Testis (tissue), 2 donors: ENCODE data around the gene SEC22C.

ENCODE experiments used
- POLR2A ChIP-seq: fragments of 450-650 bp; IDR thresholded peaks from one replicate; pipeline ENCODE4 v1.6.1; 2017; ENCODE audit warnings: antibody characterized with exemption, mild to moderate bottlenecking, moderate library complexity
- TF ChIP-seq, protein P1 (sequence below), 3 experiments: fragments of 450-650 bp in 2 of 3; fragments of 200-600 bp in 1 of 3; sonication (generic) in 1 of 3; IDR thresholded peaks; one replicate each; pipeline ENCODE4 v1.5.1; 2016 to 2019; ENCODE audit warnings: antibody characterized with exemption in 3 of 3, mild to moderate bottlenecking in 2 of 3, moderate library complexity in 1 of 3

DNA sequence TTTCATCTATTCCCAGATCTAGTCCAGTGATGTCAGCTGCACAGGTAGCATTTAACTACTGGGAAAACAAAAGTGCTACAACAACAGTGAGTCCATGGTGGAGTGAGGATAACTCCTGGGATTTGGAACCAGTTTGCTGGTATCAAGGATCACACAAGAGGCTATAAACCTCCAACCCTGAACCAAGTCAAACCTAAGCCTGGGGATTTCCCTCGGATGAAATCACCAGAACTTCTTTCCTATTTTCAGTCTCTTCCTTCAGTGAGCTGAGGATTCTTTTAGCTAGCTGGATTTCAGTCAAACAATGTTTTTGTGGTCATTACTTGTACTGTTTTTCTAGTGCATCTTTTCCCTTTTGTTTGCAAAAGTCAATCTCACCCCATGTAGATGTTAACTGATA, 31.5 kb downstream of the SEC22C start:
- TF ChIP-seq POLR2A = no peak
- TF ChIP-seq, protein P1, sequence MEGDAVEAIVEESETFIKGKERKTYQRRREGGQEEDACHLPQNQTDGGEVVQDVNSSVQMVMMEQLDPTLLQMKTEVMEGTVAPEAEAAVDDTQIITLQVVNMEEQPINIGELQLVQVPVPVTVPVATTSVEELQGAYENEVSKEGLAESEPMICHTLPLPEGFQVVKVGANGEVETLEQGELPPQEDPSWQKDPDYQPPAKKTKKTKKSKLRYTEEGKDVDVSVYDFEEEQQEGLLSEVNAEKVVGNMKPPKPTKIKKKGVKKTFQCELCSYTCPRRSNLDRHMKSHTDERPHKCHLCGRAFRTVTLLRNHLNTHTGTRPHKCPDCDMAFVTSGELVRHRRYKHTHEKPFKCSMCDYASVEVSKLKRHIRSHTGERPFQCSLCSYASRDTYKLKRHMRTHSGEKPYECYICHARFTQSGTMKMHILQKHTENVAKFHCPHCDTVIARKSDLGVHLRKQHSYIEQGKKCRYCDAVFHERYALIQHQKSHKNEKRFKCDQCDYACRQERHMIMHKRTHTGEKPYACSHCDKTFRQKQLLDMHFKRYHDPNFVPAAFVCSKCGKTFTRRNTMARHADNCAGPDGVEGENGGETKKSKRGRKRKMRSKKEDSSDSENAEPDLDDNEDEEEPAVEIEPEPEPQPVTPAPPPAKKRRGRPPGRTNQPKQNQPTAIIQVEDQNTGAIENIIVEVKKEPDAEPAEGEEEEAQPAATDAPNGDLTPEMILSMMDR (IDR thresholded peaks at IDR 0.05) = no peak
